ENCODE data around the gene IKZF2.

DNA sequence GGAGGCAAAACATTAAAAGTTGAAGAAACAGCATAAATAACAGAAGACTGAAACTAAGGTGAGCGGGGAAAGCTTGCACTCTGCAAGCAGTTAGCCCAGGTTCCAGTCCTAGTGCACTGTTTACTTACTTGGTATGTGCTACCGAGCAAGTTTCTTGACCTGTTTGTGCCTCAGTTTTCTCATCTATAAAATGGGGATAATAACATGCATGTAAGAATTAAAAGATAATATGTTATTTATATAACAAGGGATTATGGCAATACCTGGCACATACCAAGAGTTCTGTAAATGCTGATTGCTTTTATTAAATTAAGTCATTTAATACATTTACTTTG, 37.1 kb upstream of the IKZF2 start:
- no peak for TF ChIP-seq POLR2A (IDR thresholded peaks at IDR 0.05)
- TF ChIP-seq, protein P1, sequence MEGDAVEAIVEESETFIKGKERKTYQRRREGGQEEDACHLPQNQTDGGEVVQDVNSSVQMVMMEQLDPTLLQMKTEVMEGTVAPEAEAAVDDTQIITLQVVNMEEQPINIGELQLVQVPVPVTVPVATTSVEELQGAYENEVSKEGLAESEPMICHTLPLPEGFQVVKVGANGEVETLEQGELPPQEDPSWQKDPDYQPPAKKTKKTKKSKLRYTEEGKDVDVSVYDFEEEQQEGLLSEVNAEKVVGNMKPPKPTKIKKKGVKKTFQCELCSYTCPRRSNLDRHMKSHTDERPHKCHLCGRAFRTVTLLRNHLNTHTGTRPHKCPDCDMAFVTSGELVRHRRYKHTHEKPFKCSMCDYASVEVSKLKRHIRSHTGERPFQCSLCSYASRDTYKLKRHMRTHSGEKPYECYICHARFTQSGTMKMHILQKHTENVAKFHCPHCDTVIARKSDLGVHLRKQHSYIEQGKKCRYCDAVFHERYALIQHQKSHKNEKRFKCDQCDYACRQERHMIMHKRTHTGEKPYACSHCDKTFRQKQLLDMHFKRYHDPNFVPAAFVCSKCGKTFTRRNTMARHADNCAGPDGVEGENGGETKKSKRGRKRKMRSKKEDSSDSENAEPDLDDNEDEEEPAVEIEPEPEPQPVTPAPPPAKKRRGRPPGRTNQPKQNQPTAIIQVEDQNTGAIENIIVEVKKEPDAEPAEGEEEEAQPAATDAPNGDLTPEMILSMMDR (IDR thresholded peaks at IDR 0.05), result no peak
